Naive B cell (primary cell): ENCODE measurements around the gene ST3GAL3. TPM values are rescaled to one million over a fixed set of nuclear protein-coding genes. Genes with fewer than 3 reads are reported as not detected.

Experiments used
- ATAC-seq, 2 donors: fragments of 150-1000 bp; cut with Tn5 transposase; 2 replicates each; pipeline ENCODE4 v1.10.0; 2021; ENCODE audit warnings: low read depth in 2 of 2, mild to moderate bottlenecking in 2 of 2, moderate library complexity in 2 of 2
- DNase-seq: peaks from one replicate; pipeline ENCODE4 v3.0.0; 2022
- H3K27ac Mint-ChIP-seq, 6 donors: one replicate each; pipeline ENCODE4 v1.8.0; 2020 to 2022; ENCODE audit warnings: mild to moderate bottlenecking in 6 of 6, mixed read lengths in 6 of 6, moderate library complexity in 5 of 6, inconsistent platforms in 2 of 6
- H3K27me3 Mint-ChIP-seq, 3 donors: one replicate each; pipeline ENCODE4 v1.8.0; 2021 to 2022; ENCODE audit warnings: mixed read lengths in 3 of 3, mild to moderate bottlenecking in 1 of 3
- H3K36me3 Mint-ChIP-seq, 2 donors: one replicate each; pipeline ENCODE4 v1.8.0; 2020 to 2022; ENCODE audit warnings: mixed read lengths in 2 of 2, inconsistent platforms in 1 of 2, mild to moderate bottlenecking in 1 of 2
- H3K4me1 Mint-ChIP-seq, 3 donors: one replicate each; pipeline ENCODE4 v1.8.0; 2020 to 2022; ENCODE audit warnings: mixed read lengths in 3 of 3, inconsistent platforms in 1 of 3, mild to moderate bottlenecking in 1 of 3, moderate library complexity in 1 of 3
- H3K4me3 Mint-ChIP-seq, 8 donors: one replicate each; pipeline ENCODE4 v1.8.0; 2020 to 2022; ENCODE audit warnings: mild to moderate bottlenecking in 8 of 8, mixed read lengths in 8 of 8, moderate library complexity in 8 of 8, inconsistent platforms in 2 of 8
- H3K9me3 Mint-ChIP-seq, 7 donors: one replicate each; pipeline ENCODE4 v1.8.0; 2020 to 2022; ENCODE audit warnings: mixed read lengths in 7 of 7, mild to moderate bottlenecking in 5 of 7, inconsistent platforms in 2 of 7, moderate library complexity in 1 of 7
- polyA plus RNA-seq, 6 donors: library from polyadenylated mRNA; unstranded; fragments of 300-500 nt; fragmentation: Illumina TruSeq; gene quantifications; one replicate each; pipeline ENCODE4 v1.2.3, GENCODE V29; 2021; ENCODE audit warnings: low read depth in 6 of 6

Gene ST3GAL3
- polyA plus RNA-seq, 6 donors from 2014 or later: 7.9 to 16.1 (median 9.8) TPM

- H3K9me3 Mint-ChIP-seq: no peaks in the 10 kb centered on the region
- no peaks in the 10 kb centered on the region for H3K27me3 Mint-ChIP-seq
- peak overlapping the region in 1 of 6 donors; percentile 79 for H3K27ac Mint-ChIP-seq
- H3K36me3 Mint-ChIP-seq: no peaks in the 10 kb centered on the region
- peaks cover 39 to 45% (median 44%) of the 10 kb centered on the region in 3 donors for H3K4me1 Mint-ChIP-seq
- peak overlapping the region; percentile 89 to 98 (median 96) for H3K4me3 Mint-ChIP-seq
- no peak for DNase-seq
- ATAC-seq: no peak
These were observed 263.6 kb downstream of the ST3GAL3 start for GRCh38 chr1:43970911-43971310.

GRCh38 chr1:43971336-43971980, 264.1 kb downstream of the ST3GAL3 start:
- H3K4me1 Mint-ChIP-seq: peaks cover 42 to 51% (median 49%) of the 10 kb centered on the region in 3 donors
- DNase-seq (no peak), ATAC-seq (no peak)
- H3K27me3 Mint-ChIP-seq: no peaks in the 10 kb centered on the region
- peaks cover 0 to 1% of the 10 kb centered on the region in 2 donors for H3K36me3 Mint-ChIP-seq
- H3K9me3 Mint-ChIP-seq: no peaks in the 10 kb centered on the region
- no peak overlapping the region for H3K27ac Mint-ChIP-seq
- H3K4me3 Mint-ChIP-seq: peak overlapping the region; percentile 52 to 98 (median 95)

- H3K27ac Mint-ChIP-seq: peak overlapping the region; percentile 62 to 97 (median 84)
- ATAC-seq: no peak
- DNase-seq: no peak
- H3K4me1 Mint-ChIP-seq: peaks cover 55 to 74% (median 73%) of the 10 kb centered on the region in 3 donors
- no peaks in the 10 kb centered on the region for H3K9me3 Mint-ChIP-seq
- H3K27me3 Mint-ChIP-seq: no peaks in the 10 kb centered on the region
- peak overlapping the region; percentile 94 to 98 (median 96) for H3K4me3 Mint-ChIP-seq
- peaks cover 8 to 18% of the 10 kb centered on the region in 2 donors for H3K36me3 Mint-ChIP-seq
These were observed 266.7 kb downstream of the ST3GAL3 start for GRCh38 chr1:43973981-43974442.

- DNase-seq (peak; percentile 91), ATAC-seq (peak; percentile 75 to 78)
- Mint-ChIP-seq H3K27me3 (no peaks in the 10 kb centered on the region), H3K9me3 (no peaks in the 10 kb centered on the region), H3K4me1 (peaks cover 53 to 69% (median 69%) of the 10 kb centered on the region in 3 donors), H3K27ac (peak within 1 kb of the TSS; percentile 62 to 97 (median 88)), H3K4me3 (peak within 1 kb of the TSS; percentile 94 to 98 (median 96)), H3K36me3 (peaks cover 8 to 18% of the 10 kb centered on the region in 2 donors)
These were observed 267.3 kb downstream of the ST3GAL3 start, which contains the start of gene ATP6V0B for GRCh38 chr1:43974443-43975248. ATP6V0B (plus strand) TSS chr1:43974960; CDS start chr1:43975041, 81 bp downstream.

GRCh38 chr1:43975249-43975961, 268.1 kb downstream of the ST3GAL3 start:
- ATAC-seq: peak; percentile 29 to 34
- Mint-ChIP-seq H3K27ac (peak overlapping the region in 5 of 6 donors; percentile 77 to 97 (median 91)), H3K4me3 (peak overlapping the region; percentile 94 to 98 (median 96)), H3K9me3 (no peaks in the 10 kb centered on the region), H3K27me3 (no peaks in the 10 kb centered on the region), H3K36me3 (peaks cover 8 to 18% of the 10 kb centered on the region in 2 donors), H3K4me1 (peaks cover 49 to 68% (median 68%) of the 10 kb centered on the region in 3 donors)
- DNase-seq: peak; percentile 45

- Mint-ChIP-seq H3K27me3 (no peaks in the 10 kb centered on the region), H3K4me1 (peaks cover 50 to 68% (median 66%) of the 10 kb centered on the region in 3 donors), H3K4me3 (peak overlapping the region; percentile 94 to 98 (median 96))
These were observed 268.7 kb downstream of the ST3GAL3 start for GRCh38 chr1:43976045-43976444.

GRCh38 chr1:43976890-43977289, 269.6 kb downstream of the ST3GAL3 start:
- peak overlapping the region in 4 of 6 donors; percentile 4 to 91 (median 56) for H3K27ac Mint-ChIP-seq
- no peaks in the 10 kb centered on the region for H3K27me3 Mint-ChIP-seq
- H3K4me1 Mint-ChIP-seq: peaks cover 50 to 64% (median 61%) of the 10 kb centered on the region in 3 donors
- no peak for DNase-seq
- peaks cover 8 to 18% of the 10 kb centered on the region in 2 donors for H3K36me3 Mint-ChIP-seq
- no peak for ATAC-seq
- no peaks in the 10 kb centered on the region for H3K9me3 Mint-ChIP-seq
- peak overlapping the region; percentile 17 to 97 (median 96) for H3K4me3 Mint-ChIP-seq

More at GRCh38 chr1:43976045-43976444, 268.7 kb downstream of the ST3GAL3 start:
- Mint-ChIP-seq H3K9me3 (no peaks in the 10 kb centered on the region), H3K36me3 (peaks cover 8 to 18% of the 10 kb centered on the region in 2 donors), H3K27ac (peak overlapping the region; percentile 22 to 94 (median 77))
- DNase-seq (no peak), ATAC-seq (no peak)

GRCh38 chr1:43977376-43978263, 270.3 kb downstream of the ST3GAL3 start:
- Mint-ChIP-seq H3K9me3 (no peaks in the 10 kb centered on the region), H3K36me3 (peaks cover 8 to 18% of the 10 kb centered on the region in 2 donors), H3K27me3 (no peaks in the 10 kb centered on the region), H3K27ac (peak overlapping the region in 3 of 6 donors; percentile 3 to 9 (median 7)), H3K4me3 (peak overlapping the region; percentile 17 to 97 (median 96)), H3K4me1 (peaks cover 52 to 64% (median 61%) of the 10 kb centered on the region in 3 donors)
- DNase-seq (no peak), ATAC-seq (no peak)

GRCh38 chr1:43978264-43978550, 270.9 kb downstream of the ST3GAL3 start:
- H3K27me3 Mint-ChIP-seq: no peaks in the 10 kb centered on the region
- peaks cover 51 to 63% (median 59%) of the 10 kb centered on the region in 3 donors for H3K4me1 Mint-ChIP-seq
- H3K9me3 Mint-ChIP-seq: no peaks in the 10 kb centered on the region
- peak overlapping the region; percentile 68 to 97 (median 95) for H3K4me3 Mint-ChIP-seq
- peak overlapping the region in 2 of 6 donors; percentile 12 to 74 for H3K27ac Mint-ChIP-seq
- no peak for ATAC-seq
- peaks cover 8 to 18% of the 10 kb centered on the region in 2 donors for H3K36me3 Mint-ChIP-seq
- DNase-seq: no peak

- H3K27me3 Mint-ChIP-seq: no peaks in the 10 kb centered on the region
- DNase-seq: peak; percentile 25
- ATAC-seq: no peak
- peaks cover 8 to 18% of the 10 kb centered on the region in 2 donors for H3K36me3 Mint-ChIP-seq
- peaks cover 47 to 58% (median 54%) of the 10 kb centered on the region in 3 donors for H3K4me1 Mint-ChIP-seq
- no peaks in the 10 kb centered on the region for H3K9me3 Mint-ChIP-seq
- H3K27ac Mint-ChIP-seq: peak within 1 kb of the TSS; percentile 0 to 88 (median 75)
- peak within 1 kb of the TSS; percentile 79 to 97 (median 95) for H3K4me3 Mint-ChIP-seq
These were observed 271.4 kb downstream of the ST3GAL3 start, which contains the start of gene B4GALT2 for GRCh38 chr1:43978551-43979260. B4GALT2 (plus strand) TSS chr1:43979210; CDS start chr1:43981161, 1,951 bp downstream.

- Mint-ChIP-seq H3K27me3 (no peaks in the 10 kb centered on the region), H3K27ac (no peak overlapping the region), H3K9me3 (no peaks in the 10 kb centered on the region), H3K4me1 (peaks cover 42 to 53% (median 49%) of the 10 kb centered on the region in 3 donors), H3K36me3 (peaks cover 8 to 18% of the 10 kb centered on the region in 2 donors), H3K4me3 (peak overlapping the region in 1 of 8 donors; percentile 81)
- ATAC-seq: no peak
- DNase-seq: no peak
These were observed 271.9 kb downstream of the ST3GAL3 start for GRCh38 chr1:43979261-43979527.
